ENCODE results near the gene ASTN2. TPM values are rescaled to one million over a fixed set of nuclear protein-coding genes. Genes with fewer than 3 reads are reported as not detected.

Gene ASTN2
- total RNA-seq, 1 donor from 2014 or later, result 2.7 TPM

DNA sequence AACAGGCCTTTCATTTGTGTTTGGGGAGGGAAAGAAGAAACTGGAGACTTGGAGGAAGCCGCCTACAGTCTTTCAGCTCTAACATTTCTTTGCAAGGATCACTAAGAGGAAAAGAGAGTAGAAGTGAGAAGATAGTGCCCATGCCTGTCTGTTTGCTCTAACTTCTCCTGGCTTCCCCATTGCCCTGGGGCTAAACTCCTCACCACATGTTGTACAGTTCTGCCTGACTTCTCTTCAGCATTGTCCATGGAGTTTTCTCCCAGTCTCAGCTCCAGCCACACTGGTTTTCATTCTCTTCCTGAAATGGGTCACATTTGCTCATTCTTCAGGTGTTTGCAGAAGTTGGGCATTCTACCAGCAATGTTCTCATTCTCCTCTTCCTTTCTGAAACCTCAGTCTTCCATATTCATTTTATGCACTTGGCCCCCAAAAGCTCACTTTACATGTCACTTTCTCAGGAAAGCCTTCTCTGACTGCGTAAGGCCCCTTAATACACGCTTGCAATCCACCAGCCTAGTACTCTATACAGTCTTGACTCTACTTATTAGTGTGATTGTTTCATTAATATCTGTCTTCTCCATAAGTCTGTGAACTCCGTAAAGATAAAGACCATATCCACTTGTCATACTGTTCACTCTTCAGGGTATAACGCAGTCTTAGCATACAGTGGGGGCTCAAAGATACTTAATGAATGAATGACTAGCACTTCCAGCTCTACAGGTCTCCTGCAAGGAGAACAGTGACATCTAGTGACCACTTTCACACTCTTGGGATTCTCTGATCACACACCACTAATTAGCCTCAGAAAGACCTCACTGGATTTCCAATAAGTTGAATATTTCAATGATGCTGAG, 768.0 kb downstream of the ASTN2 start:
- H3K27me3 Mint-ChIP-seq (ENCODE audit: low read depth), result no peaks in the 10 kb centered on the region
- intact Hi-C loops (cut with micrococcal nuclease), result no loop called here
- DNase-seq (ENCODE audit: low spot score), result no peak
- no peaks in the 10 kb centered on the region for H3K4me1 Mint-ChIP-seq (ENCODE audit: low read depth)
- H3K9me3 Mint-ChIP-seq, result no peaks in the 10 kb centered on the region
- no peak overlapping the region for H3K4me3 Mint-ChIP-seq (ENCODE audit: low read depth)
- no peak overlapping the region for H3K27ac Mint-ChIP-seq
- H3K36me3 Mint-ChIP-seq (ENCODE audit: low read depth), result no peaks in the 10 kb centered on the region

DNA sequence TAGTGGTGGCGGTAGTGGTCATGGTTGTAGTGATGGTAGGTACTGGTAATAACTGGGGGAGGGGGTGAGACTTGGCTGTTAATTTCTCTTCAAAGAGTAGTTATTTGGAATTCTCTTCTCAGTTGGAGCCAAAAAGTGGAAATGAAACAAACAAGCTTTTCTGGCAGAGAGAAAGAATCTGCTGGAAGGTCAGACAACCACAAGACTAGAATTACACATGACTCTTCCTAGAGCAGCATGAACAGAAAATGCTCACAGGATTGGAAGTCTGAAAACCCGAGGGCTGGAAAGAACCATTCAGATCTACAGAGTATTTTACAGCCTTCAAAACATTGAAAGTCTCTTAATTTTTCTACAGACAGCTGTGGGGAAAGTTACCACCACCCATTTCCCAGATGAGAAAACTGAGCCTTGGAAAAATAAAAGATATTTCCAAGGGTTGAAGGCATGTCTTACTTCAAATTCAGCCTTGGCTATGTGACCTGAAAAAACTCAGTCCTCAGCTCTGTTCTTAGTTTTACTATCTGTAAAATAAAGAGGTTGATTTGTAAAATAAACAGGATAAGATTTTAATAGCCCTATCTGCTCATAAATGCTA, 770.7 kb downstream of the ASTN2 start:
- Mint-ChIP-seq H3K27me3 (ENCODE audit: low read depth) (no peaks in the 10 kb centered on the region), H3K4me1 (ENCODE audit: low read depth) (no peaks in the 10 kb centered on the region), H3K36me3 (ENCODE audit: low read depth) (no peaks in the 10 kb centered on the region), H3K4me3 (ENCODE audit: low read depth) (no peak overlapping the region), H3K9me3 (no peaks in the 10 kb centered on the region), H3K27ac (no peak overlapping the region)
- intact Hi-C loops (cut with micrococcal nuclease), result no loop called here
- DNase-seq (ENCODE audit: low spot score), result no peak

DNA sequence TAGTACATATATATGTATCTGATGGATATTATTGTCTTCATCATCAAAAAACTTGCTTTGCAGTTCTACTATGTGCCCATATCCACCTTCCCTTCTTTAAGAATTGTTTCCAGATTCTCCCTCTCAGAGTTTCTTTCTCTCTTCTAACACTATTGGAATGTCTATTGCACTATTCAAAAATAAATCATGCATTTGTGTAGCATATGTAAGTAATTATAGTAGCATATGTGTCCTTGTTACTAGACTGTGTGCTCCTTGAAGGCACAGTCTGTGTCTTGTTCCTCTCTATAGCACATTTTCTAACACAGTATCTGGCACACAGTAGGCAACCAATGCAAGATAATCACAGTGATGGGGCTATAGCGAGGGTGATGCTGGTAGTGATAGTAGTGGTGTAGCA, 771.2 kb downstream of the ASTN2 start:
- intact Hi-C loops (cut with micrococcal nuclease), result no loop called here
- H3K4me1 Mint-ChIP-seq (ENCODE audit: low read depth), result no peaks in the 10 kb centered on the region
- H3K27me3 Mint-ChIP-seq (ENCODE audit: low read depth), result no peaks in the 10 kb centered on the region
- DNase-seq (ENCODE audit: low spot score), result no peak
- no peaks in the 10 kb centered on the region for H3K9me3 Mint-ChIP-seq
- no peak overlapping the region for H3K27ac Mint-ChIP-seq
- no peaks in the 10 kb centered on the region for H3K36me3 Mint-ChIP-seq (ENCODE audit: low read depth)
- H3K4me3 Mint-ChIP-seq (ENCODE audit: low read depth), result no peak overlapping the region

DNA sequence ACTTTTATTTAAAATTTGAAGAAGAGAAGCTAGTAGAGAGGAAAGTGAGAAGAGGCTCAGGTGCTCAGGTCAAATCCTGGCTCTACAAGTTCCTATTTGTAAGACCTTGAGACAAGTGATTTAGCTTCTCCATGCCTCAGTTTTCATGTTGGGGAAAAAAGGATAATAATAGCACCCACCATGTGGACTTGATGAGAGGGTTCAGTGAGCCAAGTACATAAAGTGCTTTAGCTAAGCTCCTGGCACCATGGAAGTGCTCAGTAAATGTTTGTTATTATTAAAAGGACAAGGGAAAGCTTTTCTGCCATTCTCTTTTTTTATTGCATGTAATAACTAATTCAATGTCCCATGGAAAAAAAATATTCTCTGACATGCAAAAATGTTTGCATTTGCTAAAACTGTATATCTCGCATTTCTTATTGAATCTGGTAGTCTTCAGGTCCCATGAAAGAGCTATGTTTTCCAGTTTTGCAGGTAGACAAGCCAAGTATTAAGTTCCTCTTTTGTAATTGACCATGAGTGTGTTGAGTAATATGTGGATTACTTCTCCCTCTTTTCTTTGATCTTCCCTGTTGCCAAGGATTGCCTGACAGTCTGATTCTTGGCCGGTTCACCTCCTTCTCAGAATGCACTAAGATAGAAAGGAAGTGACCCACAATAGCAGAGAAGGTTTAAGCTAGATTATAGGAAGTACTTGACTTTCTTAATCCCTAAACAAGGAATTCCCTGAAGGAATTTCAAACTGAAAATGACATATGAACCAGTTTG, 773.4 kb downstream of the ASTN2 start:
- Mint-ChIP-seq H3K36me3 (ENCODE audit: low read depth) (no peaks in the 10 kb centered on the region), H3K27me3 (ENCODE audit: low read depth) (no peaks in the 10 kb centered on the region), H3K4me1 (ENCODE audit: low read depth) (no peaks in the 10 kb centered on the region), H3K9me3 (no peaks in the 10 kb centered on the region), H3K4me3 (ENCODE audit: low read depth) (no peak overlapping the region), H3K27ac (no peak overlapping the region)
- DNase-seq (ENCODE audit: low spot score), result no peak
- intact Hi-C loops (cut with micrococcal nuclease), result no loop called here

DNA sequence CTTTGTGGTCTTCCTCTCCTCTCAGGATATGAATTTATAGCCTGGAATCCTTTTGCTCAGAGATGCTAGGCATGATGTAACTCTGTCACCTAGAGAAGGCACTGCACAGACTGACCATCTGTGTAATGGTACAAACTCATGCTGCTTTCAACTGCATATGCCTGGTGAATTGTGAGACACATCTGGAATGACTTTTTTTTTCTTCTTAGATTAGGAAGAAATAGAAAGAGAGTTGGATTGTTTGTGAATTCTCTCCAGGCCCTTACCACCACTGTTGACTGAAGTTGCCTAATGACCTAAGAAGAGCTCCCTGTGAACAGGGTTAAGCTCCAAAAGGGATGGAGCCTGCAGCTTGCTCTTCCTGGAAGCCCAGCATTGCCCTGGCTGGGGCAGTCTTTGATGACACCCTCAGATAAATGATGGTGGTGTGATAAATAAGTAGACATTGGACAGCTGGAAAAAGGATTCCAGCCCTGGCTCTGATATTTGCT, 775.6 kb downstream of the ASTN2 start:
- Mint-ChIP-seq H3K27ac (no peak overlapping the region), H3K36me3 (ENCODE audit: low read depth) (no peaks in the 10 kb centered on the region)
- intact Hi-C loops (cut with micrococcal nuclease), result no loop called here

DNA sequence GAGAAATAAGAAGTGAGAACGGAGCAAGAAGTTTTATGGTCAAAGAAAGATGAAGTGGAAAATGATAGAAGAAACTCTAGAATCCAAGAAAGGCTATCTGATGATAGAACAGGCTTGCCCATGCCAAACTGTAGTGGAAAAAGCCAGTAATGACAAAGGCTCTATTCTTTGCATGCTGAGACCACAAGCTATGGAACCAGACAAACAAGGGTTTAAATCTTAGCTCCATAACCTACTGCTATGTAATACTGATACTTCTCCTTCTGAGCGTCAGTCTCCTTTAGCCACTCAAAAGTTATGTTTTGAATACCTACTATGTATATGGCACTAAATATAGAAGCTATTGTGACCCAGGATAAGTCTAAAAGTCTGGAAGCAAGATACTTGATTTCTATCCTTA, 778.9 kb downstream of the ASTN2 start:
- no peaks in the 10 kb centered on the region for H3K9me3 Mint-ChIP-seq
- H3K36me3 Mint-ChIP-seq (ENCODE audit: low read depth), result no peaks in the 10 kb centered on the region
- no peak for DNase-seq (ENCODE audit: low spot score)
- peaks cover 3% of the 10 kb centered on the region for H3K4me1 Mint-ChIP-seq (ENCODE audit: low read depth)
- H3K4me3 Mint-ChIP-seq (ENCODE audit: low read depth), result no peak overlapping the region
- intact Hi-C loops (cut with micrococcal nuclease), result no loop called here
- no peaks in the 10 kb centered on the region for H3K27me3 Mint-ChIP-seq (ENCODE audit: low read depth)
- H3K27ac Mint-ChIP-seq, result no peak overlapping the region

More for the DNA sequence above, 775.6 kb downstream of the ASTN2 start:
- H3K4me1 Mint-ChIP-seq (ENCODE audit: low read depth), result no peaks in the 10 kb centered on the region
- H3K27me3 Mint-ChIP-seq (ENCODE audit: low read depth), result no peaks in the 10 kb centered on the region
- no peaks in the 10 kb centered on the region for H3K9me3 Mint-ChIP-seq
- DNase-seq (ENCODE audit: low spot score), result no peak
- H3K4me3 Mint-ChIP-seq (ENCODE audit: low read depth), result no peak overlapping the region

DNA sequence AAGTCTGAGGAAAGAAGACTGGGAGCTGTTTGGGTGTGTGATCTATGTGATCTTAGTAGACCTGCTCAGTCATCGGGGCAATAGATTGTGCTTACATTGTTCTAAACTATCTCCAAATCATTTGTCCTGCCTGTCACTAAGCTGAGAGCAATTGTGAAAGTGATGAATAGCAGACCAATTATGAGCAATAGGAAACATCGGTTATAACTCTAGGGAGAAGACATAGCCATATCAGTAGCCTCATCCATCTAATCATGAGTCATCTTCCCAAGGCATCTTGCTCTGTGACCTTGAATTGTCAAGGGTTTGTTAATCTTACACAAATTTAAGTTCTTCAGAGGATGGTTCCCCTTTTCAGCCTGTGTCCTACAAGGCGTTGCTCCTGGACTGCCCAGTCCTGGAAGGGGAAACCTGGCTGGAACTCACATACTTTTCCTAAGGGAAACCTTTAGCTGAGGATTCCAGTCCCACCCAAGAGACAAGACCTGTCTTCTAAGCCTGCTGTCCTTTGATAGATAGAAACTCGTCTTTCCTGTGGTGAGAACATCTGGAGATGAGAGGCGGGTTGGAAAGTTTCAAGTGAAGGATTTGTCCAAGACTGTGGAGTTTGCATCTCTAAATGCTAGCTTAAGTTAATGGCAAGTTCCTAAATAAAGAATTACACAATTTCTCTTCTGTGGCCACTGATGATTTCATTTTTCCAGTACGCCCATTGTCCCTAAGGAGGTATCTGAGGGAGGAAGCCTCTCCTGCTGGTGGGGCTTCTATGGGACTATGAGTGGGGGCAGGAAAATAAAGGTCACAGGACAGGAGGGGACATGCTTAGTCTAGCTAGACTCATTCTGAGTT, 781.6 kb downstream of the ASTN2 start:
- H3K27me3 Mint-ChIP-seq (ENCODE audit: low read depth), result no peaks in the 10 kb centered on the region
- H3K27ac Mint-ChIP-seq, result no peak overlapping the region
- no peaks in the 10 kb centered on the region for H3K36me3 Mint-ChIP-seq (ENCODE audit: low read depth)
- peaks cover 3% of the 10 kb centered on the region for H3K4me1 Mint-ChIP-seq (ENCODE audit: low read depth)
- H3K9me3 Mint-ChIP-seq, result no peaks in the 10 kb centered on the region
- intact Hi-C loops (cut with micrococcal nuclease), result no loop called here
- DNase-seq (ENCODE audit: low spot score), result no peak
- H3K4me3 Mint-ChIP-seq (ENCODE audit: low read depth), result no peak overlapping the region

DNA sequence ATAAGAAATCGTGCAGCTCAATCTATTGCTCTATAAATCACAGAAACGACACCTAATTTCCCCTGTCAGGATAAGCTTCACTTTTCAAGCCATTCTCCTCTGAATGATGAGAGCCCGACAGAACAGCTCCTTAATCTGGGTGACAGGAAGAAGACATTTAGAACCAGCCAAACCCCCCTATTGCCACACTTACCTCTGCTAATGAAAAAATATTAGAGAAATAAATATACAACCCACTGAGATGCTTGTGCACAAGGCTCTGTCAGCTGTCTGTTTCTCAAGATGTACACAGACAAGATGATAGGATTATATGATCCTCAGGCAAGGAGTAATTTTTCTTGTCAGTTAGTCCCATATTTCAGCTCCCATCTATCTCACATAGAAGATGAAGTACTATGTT, 785.2 kb downstream of the ASTN2 start:
- intact Hi-C loops (cut with micrococcal nuclease), result no loop called here
- Mint-ChIP-seq H3K36me3 (ENCODE audit: low read depth) (no peaks in the 10 kb centered on the region), H3K4me3 (ENCODE audit: low read depth) (no peak overlapping the region), H3K27ac (no peak overlapping the region), H3K9me3 (no peaks in the 10 kb centered on the region), H3K4me1 (ENCODE audit: low read depth) (peaks cover 3% of the 10 kb centered on the region), H3K27me3 (ENCODE audit: low read depth) (no peaks in the 10 kb centered on the region)
- DNase-seq (ENCODE audit: low spot score), result no peak

DNA sequence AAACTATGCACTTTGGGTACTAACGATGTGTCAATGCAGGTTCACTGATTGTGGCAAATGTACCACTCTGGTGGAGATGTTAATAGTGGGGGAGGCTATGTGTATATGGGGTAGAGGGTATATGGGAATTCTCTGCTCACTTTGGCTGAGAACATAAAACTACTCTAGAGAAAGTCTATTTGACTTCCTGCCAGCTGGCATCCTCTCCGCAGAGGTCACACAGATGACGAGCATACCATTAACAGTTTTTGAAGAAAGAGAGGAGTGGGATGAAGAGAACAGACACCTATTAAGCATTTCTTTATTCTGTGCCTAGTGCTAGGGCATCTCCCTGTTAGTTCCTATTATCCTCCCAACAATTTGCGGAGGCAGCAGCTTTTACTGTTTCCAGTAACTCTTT, 786.1 kb downstream of the ASTN2 start:
- H3K27me3 Mint-ChIP-seq (ENCODE audit: low read depth), result no peaks in the 10 kb centered on the region
- no peak overlapping the region for H3K27ac Mint-ChIP-seq
- no peaks in the 10 kb centered on the region for H3K36me3 Mint-ChIP-seq (ENCODE audit: low read depth)
- H3K4me1 Mint-ChIP-seq (ENCODE audit: low read depth), result peaks cover 3% of the 10 kb centered on the region
- H3K4me3 Mint-ChIP-seq (ENCODE audit: low read depth), result no peak overlapping the region
- no peaks in the 10 kb centered on the region for H3K9me3 Mint-ChIP-seq
- intact Hi-C loops (cut with micrococcal nuclease), result no loop called here
- no peak for DNase-seq (ENCODE audit: low spot score)

DNA sequence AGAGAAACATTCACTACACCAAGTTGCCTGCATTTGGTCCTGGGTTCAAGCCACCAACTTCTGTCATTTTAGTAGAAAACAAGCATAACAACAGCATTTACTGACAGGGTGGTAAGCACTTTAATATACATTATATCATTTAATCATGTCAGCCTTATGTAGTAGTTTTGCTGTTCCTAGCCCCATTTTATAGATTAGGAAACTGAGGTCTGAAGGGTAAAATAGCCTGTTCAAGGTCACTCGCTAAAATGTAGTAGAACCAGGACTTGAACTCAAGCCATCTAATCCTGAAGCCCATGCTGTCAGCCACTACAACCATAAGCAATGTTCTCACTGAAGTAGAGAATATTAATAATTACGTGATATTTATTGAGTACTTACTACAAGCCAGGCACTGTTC, 787.4 kb downstream of the ASTN2 start:
- Mint-ChIP-seq H3K36me3 (ENCODE audit: low read depth) (no peaks in the 10 kb centered on the region), H3K4me1 (ENCODE audit: low read depth) (no peaks in the 10 kb centered on the region), H3K4me3 (ENCODE audit: low read depth) (no peak overlapping the region), H3K9me3 (no peaks in the 10 kb centered on the region), H3K27me3 (ENCODE audit: low read depth) (no peaks in the 10 kb centered on the region), H3K27ac (no peak overlapping the region)
- intact Hi-C loops (cut with micrococcal nuclease), result no loop called here
- no peak for DNase-seq (ENCODE audit: low spot score)

DNA sequence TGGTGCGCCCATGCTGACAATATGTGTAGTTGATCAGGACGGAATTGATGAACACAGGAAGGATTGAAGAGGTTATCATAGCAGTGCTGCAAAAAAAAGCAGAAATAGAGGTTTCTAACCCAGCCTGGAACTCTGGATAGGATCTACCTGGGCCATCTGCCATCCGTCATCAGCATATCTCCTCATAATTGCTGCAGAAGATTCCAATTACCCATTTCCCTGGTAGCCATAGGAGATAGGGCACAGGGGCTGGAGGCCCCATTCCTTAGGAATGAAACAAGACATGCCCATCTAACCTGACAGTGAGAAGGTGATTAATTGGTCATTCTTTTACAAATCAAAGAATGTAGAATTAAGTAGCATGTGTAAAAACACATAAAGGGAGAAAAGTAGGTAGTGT, 788.1 kb downstream of the ASTN2 start:
- Mint-ChIP-seq H3K27ac (no peak overlapping the region), H3K4me1 (ENCODE audit: low read depth) (no peaks in the 10 kb centered on the region), H3K9me3 (no peaks in the 10 kb centered on the region), H3K27me3 (ENCODE audit: low read depth) (no peaks in the 10 kb centered on the region), H3K36me3 (ENCODE audit: low read depth) (no peaks in the 10 kb centered on the region), H3K4me3 (ENCODE audit: low read depth) (no peak overlapping the region)
- DNase-seq (ENCODE audit: low spot score), result no peak
- intact Hi-C loops (cut with micrococcal nuclease), result no loop called here

DNA sequence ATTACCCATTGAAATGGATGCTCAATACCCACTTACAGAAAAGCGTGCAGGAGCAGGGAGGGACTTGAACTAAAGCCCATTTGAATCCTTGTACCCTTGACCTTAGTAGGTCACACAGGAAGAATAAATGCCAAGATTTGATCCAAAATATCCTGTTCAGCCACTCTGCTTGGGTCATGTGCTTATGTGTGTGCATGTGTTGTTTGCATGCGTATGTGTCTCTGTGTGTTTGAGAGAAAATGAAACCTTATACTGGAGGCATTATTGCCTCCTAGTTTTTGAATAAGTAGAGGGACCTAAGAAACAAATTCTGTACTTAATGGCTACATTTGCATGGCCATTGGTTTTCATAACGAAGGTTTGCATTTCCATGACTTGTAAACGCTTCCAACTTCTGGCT, 791.1 kb downstream of the ASTN2 start:
- H3K4me3 Mint-ChIP-seq (ENCODE audit: low read depth), result no peak overlapping the region
- no peaks in the 10 kb centered on the region for H3K4me1 Mint-ChIP-seq (ENCODE audit: low read depth)
- H3K9me3 Mint-ChIP-seq, result no peaks in the 10 kb centered on the region
- intact Hi-C loops (cut with micrococcal nuclease), result no loop called here
- H3K27ac Mint-ChIP-seq, result no peak overlapping the region
- DNase-seq (ENCODE audit: low spot score), result no peak
- H3K36me3 Mint-ChIP-seq (ENCODE audit: low read depth), result no peaks in the 10 kb centered on the region
- H3K27me3 Mint-ChIP-seq (ENCODE audit: low read depth), result no peaks in the 10 kb centered on the region

Measured in activated T-helper 2 cell treated with anti-CD3 and anti-CD28 coated beads, Interferon-gamma antibody, Interleukin-2, Interleukin-4, amounts not matched to agents 10 μg/mL and 5 μg/mL and 100 μg/mL, durations not matched to agents 14 hours and 24 hours and 36 hours (primary cell).